MM.1S (cell line): Measurements from ENCODE around the gene USP20.
"Not testable (repeated sequence)": the region's sequence is repeated elsewhere in the genome, so short reads cannot be mapped to it uniquely, and the experiment has no call there.

ENCODE experiments used
- DNase-seq: peaks from one replicate; pipeline ENCODE4 v3.0.0-alpha.2; 2015
- H2AFZ ChIP-seq: fragments of 300-600 bp; sonication (generic); 2 replicates; pipeline ENCODE4 v1.6.0; 2016; ENCODE audit warnings: antibody characterized with exemption, low read length
- H3F3A ChIP-seq: fragments of 300-600 bp; sonication (generic); 2 replicates; pipeline ENCODE4 v1.6.1; 2016; ENCODE audit warnings: mild to moderate bottlenecking, antibody characterized with exemption, low read length, moderate library complexity, mixed read lengths; ENCODE audit not compliant: insufficient read depth
- H3K27ac ChIP-seq: fragments of 300-600 bp; sonication (generic); 2 replicates; pipeline ENCODE4 v1.5.1; 2016; ENCODE audit warnings: mild to moderate bottlenecking, low read length
- H3K27me3 ChIP-seq: fragments of 300-600 bp; sonication (generic); replicated peaks from 2 replicates; pipeline ENCODE4 v1.6.0; 2016; ENCODE audit warnings: low read length; ENCODE audit not compliant: insufficient read depth
- H3K36me3 ChIP-seq: fragments of 300-600 bp; sonication (generic); replicated peaks from 2 replicates; pipeline ENCODE4 v1.6.1; 2016; ENCODE audit warnings: mild to moderate bottlenecking, low read length, mixed read lengths; ENCODE audit not compliant: insufficient read depth
- H3K4me1 ChIP-seq: fragments of 300-600 bp; sonication (generic); 2 replicates; pipeline ENCODE4 v1.6.1; 2016; ENCODE audit warnings: low read length, mixed read lengths
- H3K4me2 ChIP-seq: fragments of 300-600 bp; sonication (generic); 2 replicates; pipeline ENCODE4 v1.6.0; 2016; ENCODE audit warnings: low read depth, low read length
- H3K4me3 ChIP-seq: fragments of 300-600 bp; sonication (generic); 2 replicates; pipeline ENCODE4 v1.5.1; 2016; ENCODE audit warnings: low read length, mixed read lengths
- H3K79me2 ChIP-seq: fragments of 300-600 bp; sonication (generic); 2 replicates; pipeline ENCODE4 v1.6.1; 2016; ENCODE audit warnings: mixed run types, low read length, mixed read lengths
- H3K9ac ChIP-seq: fragments of 300-600 bp; sonication (generic); 2 replicates; pipeline ENCODE4 v1.6.1; 2016; ENCODE audit warnings: low read length, mixed read lengths
- H3K9me2 ChIP-seq: fragments of 300-600 bp; sonication (generic); replicated peaks from 2 replicates; pipeline ENCODE4 v1.6.1; 2016; ENCODE audit warnings: mild to moderate bottlenecking, low read length, mixed read lengths; ENCODE audit not compliant: insufficient read depth
- H3K9me3 ChIP-seq: fragments of 300-600 bp; sonication (generic); replicated peaks from 2 replicates; pipeline ENCODE4 v1.6.1; 2016; ENCODE audit warnings: mild to moderate bottlenecking, low read length, mixed read lengths; ENCODE audit not compliant: insufficient read depth
- H4K20me1 ChIP-seq: fragments of 300-600 bp; sonication (generic); 2 replicates; pipeline ENCODE4 v1.6.1; 2016; ENCODE audit warnings: mild to moderate bottlenecking, low read length, moderate library complexity, mixed read lengths; ENCODE audit not compliant: insufficient read depth
- CTCF ChIP-seq: fragments of 300-600 bp; sonication (generic); IDR thresholded peaks from 2 replicates; pipeline ENCODE4 v1.5.1; 2016; ENCODE audit warnings: antibody characterized with exemption, low read length, mixed read lengths
- EZH2 ChIP-seq: fragments of 300-600 bp; sonication (generic); optimal IDR thresholded peaks from 2 replicates; pipeline ENCODE3; 2017; ENCODE audit warnings: low read depth, mild to moderate bottlenecking, antibody characterized with exemption, low read length, mixed read lengths
- EZH2phosphoT487 ChIP-seq: fragments of 300-600 bp; sonication (generic); IDR thresholded peaks from 2 replicates; pipeline ENCODE4 v1.6.1; 2018; ENCODE audit warnings: antibody characterized with exemption, low read length

The USP20 gene

GRCh38 chr9:129888293-129889121 lies 53.2 kb downstream of the USP20 start:
- peak overlapping the region; percentile 20 for H2AFZ ChIP-seq
- H3K36me3 ChIP-seq: no peaks in the 10 kb centered on the region
- H3K9ac ChIP-seq: peak overlapping the region; percentile 94
- H3K4me2 ChIP-seq: peak overlapping the region; percentile 91
- H4K20me1 ChIP-seq: no peaks in the 10 kb centered on the region
- H3K4me1 ChIP-seq: peaks cover 46% of the 10 kb centered on the region
- no peaks in the 10 kb centered on the region for H3K9me2 ChIP-seq
- H3K79me2 ChIP-seq: no peaks in the 10 kb centered on the region
- no peaks in the 10 kb centered on the region for H3K9me3 ChIP-seq
- peak overlapping the region; percentile 65 for H3K4me3 ChIP-seq
- no peaks in the 10 kb centered on the region for H3K27me3 ChIP-seq
- TF ChIP-seq CTCF (no peak), EZH2phosphoT487 (no peak), EZH2 (no peak)
- peaks cover 57% of the 10 kb centered on the region for H3F3A ChIP-seq
- DNase-seq: peak; percentile 99
- peak overlapping the region; percentile 99 for H3K27ac ChIP-seq

- H2AFZ ChIP-seq: peak overlapping the region; percentile 20
- peak overlapping the region; percentile 22; the same call in 1 of the 2 replicates for H3K4me3 ChIP-seq
- H3K4me2 ChIP-seq: peak overlapping the region; percentile 53; the same call in 1 of the 2 replicates
- peaks cover 45% of the 10 kb centered on the region for H3K4me1 ChIP-seq
- H4K20me1 ChIP-seq: no peaks in the 10 kb centered on the region
- no peak for DNase-seq
- H3F3A ChIP-seq: peaks cover 63% of the 10 kb centered on the region
- H3K79me2 ChIP-seq: no peaks in the 10 kb centered on the region
- TF ChIP-seq EZH2phosphoT487 (no peak), CTCF (no peak), EZH2 (no peak)
- no peaks in the 10 kb centered on the region for H3K36me3 ChIP-seq
- no peaks in the 10 kb centered on the region for H3K27me3 ChIP-seq
- H3K9me3 ChIP-seq: no peaks in the 10 kb centered on the region
- H3K27ac ChIP-seq: peak overlapping the region; percentile 99
- peak overlapping the region; percentile 59 for H3K9ac ChIP-seq
- H3K9me2 ChIP-seq: no peaks in the 10 kb centered on the region
Observed at GRCh38 chr9:129889122-129889940, 54.1 kb downstream of the USP20 start.

DNA sequence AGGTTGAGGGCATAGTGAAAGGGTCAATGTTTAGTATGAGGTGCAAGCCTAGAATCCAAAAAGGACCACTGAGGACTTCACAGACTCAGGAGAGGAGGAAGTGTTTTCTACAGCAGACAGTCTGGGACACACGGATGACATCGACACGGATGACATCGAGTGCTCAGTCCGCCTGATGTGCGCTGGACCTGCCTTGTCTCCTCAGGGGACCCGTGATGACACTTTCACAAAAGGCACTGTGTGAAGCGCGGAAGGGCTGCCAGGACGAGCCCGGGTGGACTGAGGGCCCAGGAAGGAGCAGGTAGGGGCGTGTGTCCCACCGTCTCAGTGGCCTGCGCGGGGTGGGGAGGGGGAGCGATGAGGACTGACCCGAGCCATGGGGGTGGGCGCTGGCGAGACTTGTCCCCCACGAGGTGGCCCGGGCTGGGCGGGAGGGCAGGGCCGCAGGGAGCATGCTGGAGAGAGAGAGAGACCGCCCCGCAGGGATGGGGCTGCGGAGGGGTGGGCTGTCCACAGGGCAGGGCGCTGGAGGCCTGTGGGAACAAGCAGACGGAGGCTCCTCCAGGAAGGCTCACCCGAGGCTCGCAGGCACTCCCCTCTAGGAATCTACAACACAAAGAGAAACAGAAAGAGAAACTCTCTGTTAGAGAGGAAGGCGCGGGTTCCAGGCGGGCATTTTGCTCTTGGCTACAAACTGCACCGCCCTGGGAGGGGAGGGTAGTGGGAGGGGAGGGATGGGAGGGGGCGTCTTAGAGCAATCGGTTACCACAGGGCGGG lies 54.9 kb downstream of the USP20 start:
- Histone ChIP-seq H3K4me3 (no peak overlapping the region), H3K27ac (peak overlapping the region; percentile 99; the same call in 1 of the 2 replicates), H3K9me2 (no peaks in the 10 kb centered on the region), H3K9me3 (no peaks in the 10 kb centered on the region), H2AFZ (no peak overlapping the region), H3K9ac (no peak overlapping the region), H3K79me2 (no peaks in the 10 kb centered on the region), H4K20me1 (no peaks in the 10 kb centered on the region), H3K27me3 (no peaks in the 10 kb centered on the region), H3K4me2 (no peak overlapping the region), H3K4me1 (peaks cover 49% of the 10 kb centered on the region), H3F3A (peaks cover 64% of the 10 kb centered on the region), H3K36me3 (no peaks in the 10 kb centered on the region)
- no peak for DNase-seq
- no peak for TF ChIP-seq EZH2phosphoT487
- no peak for TF ChIP-seq EZH2
- no peak for TF ChIP-seq CTCF

GRCh38 chr9:129890718-129891299 lies 55.6 kb downstream of the USP20 start:
- H3K36me3 ChIP-seq, H2AFZ ChIP-seq, H3K4me2 ChIP-seq, H3K4me3 ChIP-seq, H3K9me3 ChIP-seq, DNase-seq, H3K27ac ChIP-seq, H3K27me3 ChIP-seq, H4K20me1 ChIP-seq, H3K9ac ChIP-seq, H3K9me2 ChIP-seq, H3K79me2 ChIP-seq: not testable (repeated sequence)
- Histone ChIP-seq H3F3A (peaks cover 65% of the 10 kb centered on the region), H3K4me1 (peaks cover 49% of the 10 kb centered on the region)
